Neuron (in vitro differentiated cells): Measurements from ENCODE around the gene ATP6V0A1.

Source experiments
- H2AFZ ChIP-seq: one replicate; pipeline ENCODE4 v1.6.1; 2013; ENCODE audit warnings: low read depth, mild to moderate bottlenecking, inconsistent platforms, low read length, moderate library complexity
- H3K27me3 ChIP-seq: one replicate; pipeline ENCODE4 v1.6.1; 2013; ENCODE audit warnings: low read length; ENCODE audit not compliant: insufficient read depth
- H3K36me3 ChIP-seq: one replicate; pipeline ENCODE4 v1.6.1; 2013; ENCODE audit warnings: low read length; ENCODE audit not compliant: insufficient read depth
- H3K4me1 ChIP-seq: one replicate; pipeline ENCODE4 v1.6.1; 2013; ENCODE audit warnings: low read length; ENCODE audit not compliant: insufficient read depth
- H3K4me3 ChIP-seq: 2 replicates; pipeline ENCODE4 v1.5.1; 2013; ENCODE audit warnings: mild to moderate bottlenecking, low read length, moderate library complexity
- H3K9me3 ChIP-seq: one replicate; pipeline ENCODE4 v1.6.1; 2013; ENCODE audit warnings: low read length

Gene ATP6V0A1

GRCh38 chr17:42507671-42508070 is 49.0 kb downstream of the ATP6V0A1 start:
- Histone ChIP-seq H3K36me3 (peaks cover 61% of the 10 kb centered on the region), H3K4me1 (peaks cover 17% of the 10 kb centered on the region), H3K27me3 (no peaks in the 10 kb centered on the region)

GRCh38 chr17:42508426-42509165 is 49.9 kb downstream of the ATP6V0A1 start:
- Histone ChIP-seq H3K36me3 (peaks cover 56% of the 10 kb centered on the region), H3K9me3 (no peaks in the 10 kb centered on the region), H3K27me3 (no peaks in the 10 kb centered on the region), H3K4me1 (peaks cover 17% of the 10 kb centered on the region), H2AFZ (no peak overlapping the region), H3K4me3 (no peak overlapping the region)

More at GRCh38 chr17:42507671-42508070, 49.0 kb downstream of the ATP6V0A1 start:
- Histone ChIP-seq H3K4me3 (no peak overlapping the region), H2AFZ (no peak overlapping the region), H3K9me3 (no peaks in the 10 kb centered on the region)

GRCh38 chr17:42509409-42509808 is 50.7 kb downstream of the ATP6V0A1 start:
- H3K36me3 ChIP-seq = peaks cover 55% of the 10 kb centered on the region
- no peak overlapping the region for H2AFZ ChIP-seq
- H3K4me3 ChIP-seq = no peak overlapping the region
- no peaks in the 10 kb centered on the region for H3K9me3 ChIP-seq
- H3K27me3 ChIP-seq = no peaks in the 10 kb centered on the region
- peaks cover 17% of the 10 kb centered on the region for H3K4me1 ChIP-seq

- H3K27me3 ChIP-seq = no peaks in the 10 kb centered on the region
- no peaks in the 10 kb centered on the region for H3K9me3 ChIP-seq
- H3K4me1 ChIP-seq = peaks cover 17% of the 10 kb centered on the region
- no peak overlapping the region for H3K4me3 ChIP-seq
- H2AFZ ChIP-seq = no peak overlapping the region
- H3K36me3 ChIP-seq = peaks cover 56% of the 10 kb centered on the region
Measured at GRCh38 chr17:42509841-42510240, 51.2 kb downstream of the ATP6V0A1 start.

GRCh38 chr17:42512246-42512645 is 53.6 kb downstream of the ATP6V0A1 start:
- H3K27me3 ChIP-seq = no peaks in the 10 kb centered on the region
- peaks cover 6% of the 10 kb centered on the region for H3K4me1 ChIP-seq
- no peaks in the 10 kb centered on the region for H3K9me3 ChIP-seq
- H3K4me3 ChIP-seq = no peak overlapping the region
- H2AFZ ChIP-seq = no peak overlapping the region
- peaks cover 61% of the 10 kb centered on the region for H3K36me3 ChIP-seq

GRCh38 chr17:42512733-42513251 is 54.1 kb downstream of the ATP6V0A1 start:
- H3K27me3 ChIP-seq = no peaks in the 10 kb centered on the region
- H3K4me3 ChIP-seq = no peak overlapping the region
- no peaks in the 10 kb centered on the region for H3K9me3 ChIP-seq
- peaks cover under 1% of the 10 kb centered on the region for H3K4me1 ChIP-seq
- H2AFZ ChIP-seq = no peak overlapping the region
- H3K36me3 ChIP-seq = peaks cover 57% of the 10 kb centered on the region

- Histone ChIP-seq H3K36me3 (peaks cover 49% of the 10 kb centered on the region), H3K27me3 (no peaks in the 10 kb centered on the region), H3K4me1 (peaks cover 7% of the 10 kb centered on the region), H3K9me3 (no peaks in the 10 kb centered on the region), H3K4me3 (no peak overlapping the region), H2AFZ (no peak overlapping the region)
Measured at GRCh38 chr17:42513686-42514085, 55.0 kb downstream of the ATP6V0A1 start.

GRCh38 chr17:42514279-42514678 is 55.6 kb downstream of the ATP6V0A1 start:
- peaks cover 13% of the 10 kb centered on the region for H3K4me1 ChIP-seq
- no peak overlapping the region for H2AFZ ChIP-seq
- H3K4me3 ChIP-seq = no peak overlapping the region
- no peaks in the 10 kb centered on the region for H3K27me3 ChIP-seq
- peaks cover 43% of the 10 kb centered on the region for H3K36me3 ChIP-seq
- no peaks in the 10 kb centered on the region for H3K9me3 ChIP-seq

- Histone ChIP-seq H3K36me3 (peaks cover 38% of the 10 kb centered on the region), H2AFZ (no peak overlapping the region), H3K9me3 (no peaks in the 10 kb centered on the region), H3K4me1 (peaks cover 19% of the 10 kb centered on the region), H3K4me3 (no peak overlapping the region), H3K27me3 (no peaks in the 10 kb centered on the region)
Measured at GRCh38 chr17:42514867-42515266, 56.2 kb downstream of the ATP6V0A1 start.

GRCh38 chr17:42517516-42517915 is 58.8 kb downstream of the ATP6V0A1 start:
- Histone ChIP-seq H3K4me3 (no peak overlapping the region), H3K9me3 (no peaks in the 10 kb centered on the region), H3K4me1 (peaks cover 38% of the 10 kb centered on the region), H3K36me3 (peaks cover 37% of the 10 kb centered on the region), H3K27me3 (no peaks in the 10 kb centered on the region), H2AFZ (no peak overlapping the region)

- no peak overlapping the region for H3K4me3 ChIP-seq
- H2AFZ ChIP-seq = no peak overlapping the region
- H3K27me3 ChIP-seq = no peaks in the 10 kb centered on the region
- H3K36me3 ChIP-seq = peaks cover 43% of the 10 kb centered on the region
- peaks cover 42% of the 10 kb centered on the region for H3K4me1 ChIP-seq
- no peaks in the 10 kb centered on the region for H3K9me3 ChIP-seq
Measured at GRCh38 chr17:42518046-42518754, 59.5 kb downstream of the ATP6V0A1 start.

- H3K36me3 ChIP-seq = peaks cover 39% of the 10 kb centered on the region
- H3K9me3 ChIP-seq = no peaks in the 10 kb centered on the region
- no peak overlapping the region for H2AFZ ChIP-seq
- no peak overlapping the region for H3K4me3 ChIP-seq
- H3K4me1 ChIP-seq = peaks cover 42% of the 10 kb centered on the region
- H3K27me3 ChIP-seq = no peaks in the 10 kb centered on the region
Measured at GRCh38 chr17:42518755-42519545, 60.3 kb downstream of the ATP6V0A1 start.
